K562 (cell line): Measurements from ENCODE around the gene CMPK1. TPM values are rescaled to one million over a fixed set of nuclear protein-coding genes. Genes with fewer than 3 reads are reported as not detected.

Experiments used
- ATAC-seq: fragments of 200-7000 bp; cut with Tn5 transposase; 3 replicates; pipeline ENCODE4 v1.9.1; 2020; ENCODE audit warnings: moderate library complexity
- BruUV-seq: library from RNA; stranded (reverse); fragments of 400-500 nt; replicated peaks from 2 replicates; lab custom pipeline; 2021; lab: Mats Ljungman, UMichigan
- CTCF ChIA-PET: fragments of 300-600 bp; formaldehyde crosslinking; extraction: SDS; loops from one replicate; lab custom pipeline; 2021; ENCODE audit warnings: low intra/inter-chr PET ratio; lab: Yijun Ruan, JAX
- POLR2A ChIA-PET: fragments of 300-600, 350-650 bp; sonication (Branson Sonifier 250); formaldehyde crosslinking; extraction: SDS; loops from one replicate; lab custom pipeline; 2021; ENCODE audit warnings: antibody characterized with exemption, inconsistent platforms; lab: Yijun Ruan, JAX
- DNase-seq, 4 experiments: peaks; one replicate each; pipeline versions ENCODE4 v3.0.0 to v3.0.0-alpha.2; 2011 to 2018; ENCODE audit warnings: low spot score in 3 of 4, mixed read lengths in 3 of 4; ENCODE audit errors: extremely low read depth in 1 of 4
- FAIRE-seq: peaks from 2 replicates; lab custom pipeline; 2011; peaks lifted over from hg19 to GRCh38; lab: Jason Lieb, UNC
- H2AFZ ChIP-seq: 2 replicates; pipeline ENCODE4 v1.6.0; 2011; ENCODE audit warnings: low read depth, low read length, control low read depth, inconsistent platforms
- H3K27ac ChIP-seq: fragments of 200-600 bp; 3 replicates; pipeline ENCODE4 v1.8.0; 2011; ENCODE audit warnings: low read depth, mild to moderate bottlenecking, control low read depth, inconsistent platforms, low read length, moderate library complexity, mixed read lengths; ENCODE audit errors: extremely low read depth
- H3K27me3 ChIP-seq, 2 experiments: fragments of 300-600 bp in 1 of 2; 2 replicates in 1 of 2; 3 replicates in 1 of 2; pipeline versions ENCODE4 v1.6.0 to v1.8.0; 2011; ENCODE audit warnings: inconsistent platforms in 2 of 2, low read length in 2 of 2, mild to moderate bottlenecking in 1 of 2, mixed read lengths in 1 of 2, moderate library complexity in 1 of 2; ENCODE audit not compliant: control insufficient read depth in 2 of 2, insufficient read depth in 2 of 2
- H3K36me3 ChIP-seq: fragments of 300-600 bp; 3 replicates; pipeline ENCODE4 v1.8.0; 2011; ENCODE audit warnings: mild to moderate bottlenecking, low read length, inconsistent platforms; ENCODE audit not compliant: control insufficient read depth, insufficient read depth
- H3K4me1 ChIP-seq, 2 experiments: fragments of 200-600 bp in 1 of 2; replicated peaks in 1 of 2; 2 replicates in 1 of 2; 3 replicates in 1 of 2; pipeline versions ENCODE4 v1.5.1 to v1.8.0; 2011; ENCODE audit warnings: inconsistent platforms in 2 of 2, low read length in 2 of 2, mild to moderate bottlenecking in 1 of 2, mixed read lengths in 1 of 2, moderate library complexity in 1 of 2; ENCODE audit not compliant: control insufficient read depth in 2 of 2, insufficient read depth in 2 of 2
- H3K4me2 ChIP-seq: 2 replicates; pipeline ENCODE4 v1.6.1; 2011; ENCODE audit warnings: low read length, control low read depth, inconsistent platforms, mixed read lengths; ENCODE audit not compliant: insufficient read depth
- H3K4me3 ChIP-seq: fragments of 200-600 bp; sonication (generic), shearing (Covaris generic); 2 replicates; pipeline ENCODE4 v1.5.1; 2016; ENCODE audit warnings: control low read depth, inconsistent platforms
- H3K79me2 ChIP-seq: fragments of 200-600 bp; 3 replicates; pipeline ENCODE4 v1.8.0; 2011; ENCODE audit warnings: low read length, inconsistent platforms; ENCODE audit not compliant: control insufficient read depth, insufficient read depth
- H3K9ac ChIP-seq, 2 experiments: 2 replicates each; pipeline versions ENCODE4 v1.6.0 to v1.6.1; 2011; ENCODE audit warnings: low read depth in 2 of 2, low read length in 2 of 2, control low read depth in 1 of 2, inconsistent platforms in 1 of 2, mild to moderate bottlenecking in 1 of 2, mixed read lengths in 1 of 2; ENCODE audit not compliant: insufficient read depth in 1 of 2
- H3K9me1 ChIP-seq: one replicate; pipeline ENCODE4 v1.6.0; 2011; ENCODE audit warnings: inconsistent platforms, mild to moderate bottlenecking, low read length, moderate library complexity; ENCODE audit not compliant: control insufficient read depth, insufficient read depth
- H3K9me3 ChIP-seq: replicated peaks from 2 replicates; pipeline ENCODE4 v1.5.1; 2011; ENCODE audit warnings: low read depth, low read length, inconsistent platforms; ENCODE audit not compliant: control insufficient read depth, insufficient read depth
- H4K20me1 ChIP-seq: replicated peaks from 2 replicates; pipeline ENCODE4 v1.6.1; 2011; ENCODE audit warnings: low read length, inconsistent platforms, mixed read lengths; ENCODE audit not compliant: control insufficient read depth, insufficient read depth
- ARNT ChIP-seq, 2 experiments: fragments of 450-650 bp; IDR thresholded peaks; 2 replicates each; pipeline ENCODE4 v1.6.1; 2016; ENCODE audit warnings: mild to moderate bottlenecking in 1 of 2
- DMBX1 ChIP-seq: fragments of 250-450 bp; sonication (Bioruptor Pico); IDR thresholded peaks from 2 replicates; pipeline ENCODE4 v1.8.0; 2022; ENCODE audit warnings: inconsistent platforms, mild to moderate bottlenecking, moderate library complexity, borderline replicate concordance
- EHMT2 ChIP-seq: fragments of 450-650 bp; IDR thresholded peaks from 2 replicates; pipeline ENCODE4 v1.6.1; 2018; ENCODE audit warnings: antibody characterized with exemption
- ERF ChIP-seq: fragments of 450-650 bp; formaldehyde crosslinking; IDR thresholded peaks from 2 replicates; pipeline ENCODE4 v1.4.0; 2020; ENCODE audit warnings: mild to moderate bottlenecking, mixed read lengths
- FOXM1 ChIP-seq, 2 experiments: fragments of 450-650 bp in 1 of 2; sonication (generic) in 1 of 2; formaldehyde crosslinking in 1 of 2; IDR thresholded peaks; 2 replicates each; pipeline versions ENCODE4 v1.6.1 to v1.9.0; 2017 to 2022; ENCODE audit warnings: low read depth in 2 of 2, mild to moderate bottlenecking in 2 of 2, missing genetic modification reagents in 1 of 2, moderate library complexity in 1 of 2
- MEF2D ChIP-seq: conservative IDR thresholded peaks from 2 replicates; pipeline ENCODE4 v1.6.1; 2016; ENCODE audit warnings: low read depth, missing genetic modification characterization, missing compliant biosample characterization
- MIER1 ChIP-seq: fragments of 450-650 bp; IDR thresholded peaks from 2 replicates; pipeline ENCODE4 v1.6.1; 2016; ENCODE audit warnings: antibody characterized with exemption, mild to moderate bottlenecking, low read depth
- NFRKB ChIP-seq: fragments of 450-650 bp; IDR thresholded peaks from 2 replicates; pipeline ENCODE4 v1.6.1; 2016; ENCODE audit warnings: low read depth
- POLR2A ChIP-seq: fragments of 450-650 bp; conservative IDR thresholded peaks from 2 replicates; pipeline ENCODE4 v1.6.1; 2016
- SMARCA5 ChIP-seq: fragments of 450-650 bp; IDR thresholded peaks from 2 replicates; pipeline ENCODE4 v1.6.1; 2016
- SUPT5H ChIP-seq: fragments of 450-650 bp; IDR thresholded peaks from 2 replicates; pipeline ENCODE4 v1.6.1; 2016
- ZFPM2 ChIP-seq: fragments of 250-450 bp; sonication (Bioruptor Pico); IDR thresholded peaks from 2 replicates; pipeline ENCODE4 v1.5.1; 2022; ENCODE audit warnings: mild to moderate bottlenecking
- ZNF311 ChIP-seq: fragments of 250-450 bp; sonication (Bioruptor Pico); IDR thresholded peaks from 2 replicates; pipeline ENCODE4 v1.4.0; 2020; ENCODE audit warnings: mild to moderate bottlenecking, moderate library complexity
- ZNF41 ChIP-seq: fragments of 250-450 bp; sonication (Bioruptor Pico); conservative IDR thresholded peaks from 2 replicates; pipeline ENCODE4 v1.4.0; 2020; ENCODE audit warnings: mild to moderate bottlenecking
- WGBS: fragments of 100-300 bp; shearing (Covaris generic); methylation state at CpG from one replicate; pipeline ENCODE4 v1.1.6; 2016; ENCODE audit warnings: low coverage, mixed read lengths; ENCODE audit not compliant: insufficient coverage; ENCODE audit errors: missing lambda C conversion rate; 5-methylcytosine and 5-hydroxymethylcytosine counted together
- in situ Hi-C: fragments of 300-500 bp; cut with MboI; formaldehyde crosslinking; loops from 4 replicates; pipeline ENCODE4 v1.15.0; 2018; ENCODE audit warnings: inconsistent platforms, mixed read lengths
- intact Hi-C: fragments of 100-400 bp; cut with micrococcal nuclease; formaldehyde crosslinking; loops from 2 replicates; pipeline ENCODE4 v1.14.2; 2022
- polyA plus RNA-seq, 8 experiments: library from polyadenylated mRNA; depleted of rRNA in 4 of 8; stranded (reverse) in 5 of 8; unstranded in 3 of 8; fragments of >200 nt; fragmentation: Nextera tagmentation in 2 of 8; fragmentation: Illumina TruSeq in 1 of 8; extraction: Ambion mirVana in 2 of 8; extraction: Trizol in 1 of 8; gene quantifications; 2 replicates each; pipeline versions ENCODE4 v1.2.1 to v1.2.3, GENCODE V29; 2011 to 2014; ENCODE audit warnings: inconsistent platforms in 1 of 8, missing spikeins in 1 of 8
- total RNA-seq, 7 experiments: library from RNA; depleted of rRNA in 6 of 7; stranded (reverse); fragments of >200 nt in 6 of 7; fragmentation: Illumina TruSeq in 2 of 7; extraction: Trizol in 2 of 7; gene quantifications; 2 replicates each; pipeline versions ENCODE4 v1.2.1 to v1.2.3, GENCODE V29; 2011 to 2021; ENCODE audit warnings: low replicate concordance in 1 of 7
- TF ChIP-seq, protein P1 (sequence below), 2 experiments: fragments of 450-650 bp in 1 of 2; IDR thresholded peaks; 2 replicates each; pipeline ENCODE4 v1.6.1; 2011 to 2017; ENCODE audit warnings: low read depth in 2 of 2, antibody characterized with exemption in 1 of 2, borderline replicate concordance in 1 of 2, low read length in 1 of 2, mild to moderate bottlenecking in 1 of 2, mixed read lengths in 1 of 2; ENCODE audit not compliant: control insufficient read depth in 1 of 2
- TF ChIP-seq, protein P2 (sequence below): fragments of 450-650 bp; formaldehyde crosslinking; IDR thresholded peaks from 2 replicates; pipeline ENCODE4 v1.4.0; 2020; ENCODE audit warnings: mild to moderate bottlenecking, moderate library complexity
- TF ChIP-seq, protein P3 (sequence below): fragments of 200-800 bp; sonication (Bioruptor generic); IDR thresholded peaks from 2 replicates; pipeline ENCODE4 v1.6.1; 2017; ENCODE audit warnings: missing genetic modification characterization, missing compliant biosample characterization

CMPK1 gene
- total and polyA plus RNA-seq, 9 of the 15 experiments (the other 6 are each of a cell fraction or from before 2014, with no cell fraction given): 54.5 to 197 (median 116) TPM

DNA sequence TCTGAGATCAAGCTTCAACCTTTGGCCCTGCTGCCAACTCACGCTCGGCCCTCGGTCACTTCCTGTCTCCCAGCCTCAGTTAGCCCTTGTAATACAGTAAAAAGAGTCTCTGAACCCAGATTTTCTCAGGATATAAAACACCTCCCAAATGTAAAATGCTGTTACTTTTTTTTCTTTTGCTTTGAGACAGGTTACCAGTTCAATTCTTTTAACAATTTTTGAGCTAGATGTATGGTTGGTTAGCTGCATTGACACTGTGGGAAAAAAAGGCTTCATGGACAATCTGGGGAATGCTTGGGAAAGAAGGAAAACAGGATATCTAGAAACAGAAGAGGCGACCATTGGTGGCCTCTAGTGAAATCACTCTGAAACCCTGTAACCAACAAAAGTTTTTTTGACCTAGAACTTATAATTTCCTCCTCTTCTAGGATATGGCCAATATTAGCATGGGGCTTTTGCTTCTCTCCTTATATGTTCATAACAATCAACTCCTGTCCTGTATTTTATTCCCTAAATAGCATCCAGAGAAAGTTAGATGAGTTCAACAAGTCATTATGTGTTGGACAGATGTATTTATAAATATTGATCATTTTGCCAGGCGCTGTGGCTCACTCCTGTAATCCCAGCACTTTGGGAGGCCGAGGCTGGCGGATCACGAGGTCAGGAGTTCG lies 1.3 kb downstream of the CMPK1 start:
- POLR2A ChIA-PET: interaction anchor here (0.6 to 18.0 kb wide), 12 partner anchors 9 to 1416 kb away, joined by 3 to 318 read pairs (median 4); partner anchors contain the start of genes PDZK1IP1 and STIL
- ATAC-seq (no peak), FAIRE-seq (no peak), DNase-seq (no peak)
- Histone ChIP-seq H3K4me2 (peak overlapping the region; percentile 98), H3K79me2 (peaks cover 74% of the 10 kb centered on the region), H3K9me1 (no peaks in the 10 kb centered on the region), H3K4me1 (peaks cover 23 to 28% of the 10 kb centered on the region in 2 experiments; a peak in 4 of 5 replicates), H3K27me3 (no peaks in the 10 kb centered on the region), H3K27ac (peak overlapping the region; percentile 85), H3K9me3 (no peaks in the 10 kb centered on the region), H3K4me3 (peak overlapping the region; percentile 93), H3K36me3 (peaks cover 18% of the 10 kb centered on the region), H2AFZ (peak overlapping the region; percentile 94), H3K9ac (peak overlapping the region; percentile 96 to 97), H4K20me1 (0 out of 2 replicates have a peak, but pooled peaks cover 3% of the 10 kb centered on the region)
- CTCF ChIA-PET: no interaction called here
- WGBS: 1% methylated on average over 9 of the region's 9 CpGs
- in situ Hi-C loops: no loop called here
- TSS peak; percentile 71 for BruUV-seq
- intact Hi-C loops: loop anchor here (1.0 to 5.0 kb wide), 5 partner anchors 21 to 153 kb away; partner anchors contain the start of genes FOXD2, STIL and TAL1
- TF ChIP-seq EHMT2 (no peak), POLR2A (peak; percentile 60; the same call in 1 of the 2 replicates), ZNF41 (CRISPR knock-in tag) (0 out of 2 replicates have a peak, but pooled peaks have one; percentile 40), DMBX1 (CRISPR knock-in tag) (peak; percentile 84), NFRKB (peak; percentile 81), MEF2D (tag) (no peak), ZFPM2 (CRISPR knock-in tag) (no peak), MIER1 (0 out of 2 replicates have a peak, but pooled peaks have one; percentile 16), FOXM1 (IDR thresholded peaks at IDR 0.05; ENCODE audit: low read depth) (peak; percentile 11; the same call in 1 of the 2 replicates), FOXM1 (CRISPR knock-in tag; IDR thresholded peaks at IDR 0.05; ENCODE audit: low read depth) (no peak), ZNF311 (CRISPR knock-in tag) (no peak), SUPT5H (peak; percentile 55; the same call in 1 of the 2 replicates), SMARCA5 (peak; percentile 42; the same call in 1 of the 2 replicates), ERF (CRISPR knock-in tag) (no peak), ARNT (IDR thresholded peaks at IDR 0.05) (peak; percentile 18 to 51; a peak in 1 of 4 replicates)
- TF ChIP-seq, protein P1, sequence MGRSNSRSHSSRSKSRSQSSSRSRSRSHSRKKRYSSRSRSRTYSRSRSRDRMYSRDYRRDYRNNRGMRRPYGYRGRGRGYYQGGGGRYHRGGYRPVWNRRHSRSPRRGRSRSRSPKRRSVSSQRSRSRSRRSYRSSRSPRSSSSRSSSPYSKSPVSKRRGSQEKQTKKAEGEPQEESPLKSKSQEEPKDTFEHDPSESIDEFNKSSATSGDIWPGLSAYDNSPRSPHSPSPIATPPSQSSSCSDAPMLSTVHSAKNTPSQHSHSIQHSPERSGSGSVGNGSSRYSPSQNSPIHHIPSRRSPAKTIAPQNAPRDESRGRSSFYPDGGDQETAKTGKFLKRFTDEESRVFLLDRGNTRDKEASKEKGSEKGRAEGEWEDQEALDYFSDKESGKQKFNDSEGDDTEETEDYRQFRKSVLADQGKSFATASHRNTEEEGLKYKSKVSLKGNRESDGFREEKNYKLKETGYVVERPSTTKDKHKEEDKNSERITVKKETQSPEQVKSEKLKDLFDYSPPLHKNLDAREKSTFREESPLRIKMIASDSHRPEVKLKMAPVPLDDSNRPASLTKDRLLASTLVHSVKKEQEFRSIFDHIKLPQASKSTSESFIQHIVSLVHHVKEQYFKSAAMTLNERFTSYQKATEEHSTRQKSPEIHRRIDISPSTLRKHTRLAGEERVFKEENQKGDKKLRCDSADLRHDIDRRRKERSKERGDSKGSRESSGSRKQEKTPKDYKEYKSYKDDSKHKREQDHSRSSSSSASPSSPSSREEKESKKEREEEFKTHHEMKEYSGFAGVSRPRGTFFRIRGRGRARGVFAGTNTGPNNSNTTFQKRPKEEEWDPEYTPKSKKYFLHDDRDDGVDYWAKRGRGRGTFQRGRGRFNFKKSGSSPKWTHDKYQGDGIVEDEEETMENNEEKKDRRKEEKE (IDR thresholded peaks at IDR 0.05; ENCODE audit: borderline replicate concordance in 1 of 2, control insufficient read depth in 1 of 2, low read depth in 2 of 2, low read length in 1 of 2): 0 out of 4 replicates have a peak, but pooled peaks of 1 of the 2 experiments have one; percentile 59
- TF ChIP-seq, protein P2, sequence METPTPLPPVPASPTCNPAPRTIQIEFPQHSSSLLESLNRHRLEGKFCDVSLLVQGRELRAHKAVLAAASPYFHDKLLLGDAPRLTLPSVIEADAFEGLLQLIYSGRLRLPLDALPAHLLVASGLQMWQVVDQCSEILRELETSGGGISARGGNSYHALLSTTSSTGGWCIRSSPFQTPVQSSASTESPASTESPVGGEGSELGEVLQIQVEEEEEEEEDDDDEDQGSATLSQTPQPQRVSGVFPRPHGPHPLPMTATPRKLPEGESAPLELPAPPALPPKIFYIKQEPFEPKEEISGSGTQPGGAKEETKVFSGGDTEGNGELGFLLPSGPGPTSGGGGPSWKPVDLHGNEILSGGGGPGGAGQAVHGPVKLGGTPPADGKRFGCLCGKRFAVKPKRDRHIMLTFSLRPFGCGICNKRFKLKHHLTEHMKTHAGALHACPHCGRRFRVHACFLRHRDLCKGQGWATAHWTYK (CRISPR knock-in tag): peak; percentile 63; the same call in 1 of the 2 replicates
- TF ChIP-seq, protein P3, sequence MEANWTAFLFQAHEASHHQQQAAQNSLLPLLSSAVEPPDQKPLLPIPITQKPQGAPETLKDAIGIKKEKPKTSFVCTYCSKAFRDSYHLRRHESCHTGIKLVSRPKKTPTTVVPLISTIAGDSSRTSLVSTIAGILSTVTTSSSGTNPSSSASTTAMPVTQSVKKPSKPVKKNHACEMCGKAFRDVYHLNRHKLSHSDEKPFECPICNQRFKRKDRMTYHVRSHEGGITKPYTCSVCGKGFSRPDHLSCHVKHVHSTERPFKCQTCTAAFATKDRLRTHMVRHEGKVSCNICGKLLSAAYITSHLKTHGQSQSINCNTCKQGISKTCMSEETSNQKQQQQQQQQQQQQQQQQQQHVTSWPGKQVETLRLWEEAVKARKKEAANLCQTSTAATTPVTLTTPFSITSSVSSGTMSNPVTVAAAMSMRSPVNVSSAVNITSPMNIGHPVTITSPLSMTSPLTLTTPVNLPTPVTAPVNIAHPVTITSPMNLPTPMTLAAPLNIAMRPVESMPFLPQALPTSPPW (CRISPR knock-in tag): no peak
